ENCODE results near the gene PALLD.

The PALLD gene

GRCh38 chr4:168972596-168972995 lies 475.7 kb downstream of the PALLD start:
- no peak for DNase-seq (ENCODE audit: low spot score)

Measured in globus pallidus (tissue), 1 donor.